Choroid plexus epithelial cell (primary cell): Measurements from ENCODE around the gene CAPSL.

ENCODE experiments used
- DNase-seq: peaks from one replicate; pipeline ENCODE4 v3.0.0-alpha.2; 2010; ENCODE audit warnings: low read depth
- H3K4me3 ChIP-seq: 2 replicates; pipeline ENCODE4 v1.5.1; 2011; ENCODE audit warnings: low read depth, mild to moderate bottlenecking, control low read depth, low read length, moderate library complexity
- CTCF ChIP-seq: conservative IDR thresholded peaks from 2 replicates; pipeline ENCODE4 v1.5.1; 2011; ENCODE audit warnings: low read depth, mild to moderate bottlenecking, control low read depth, inconsistent platforms, low read length, moderate library complexity

Gene CAPSL

DNA sequence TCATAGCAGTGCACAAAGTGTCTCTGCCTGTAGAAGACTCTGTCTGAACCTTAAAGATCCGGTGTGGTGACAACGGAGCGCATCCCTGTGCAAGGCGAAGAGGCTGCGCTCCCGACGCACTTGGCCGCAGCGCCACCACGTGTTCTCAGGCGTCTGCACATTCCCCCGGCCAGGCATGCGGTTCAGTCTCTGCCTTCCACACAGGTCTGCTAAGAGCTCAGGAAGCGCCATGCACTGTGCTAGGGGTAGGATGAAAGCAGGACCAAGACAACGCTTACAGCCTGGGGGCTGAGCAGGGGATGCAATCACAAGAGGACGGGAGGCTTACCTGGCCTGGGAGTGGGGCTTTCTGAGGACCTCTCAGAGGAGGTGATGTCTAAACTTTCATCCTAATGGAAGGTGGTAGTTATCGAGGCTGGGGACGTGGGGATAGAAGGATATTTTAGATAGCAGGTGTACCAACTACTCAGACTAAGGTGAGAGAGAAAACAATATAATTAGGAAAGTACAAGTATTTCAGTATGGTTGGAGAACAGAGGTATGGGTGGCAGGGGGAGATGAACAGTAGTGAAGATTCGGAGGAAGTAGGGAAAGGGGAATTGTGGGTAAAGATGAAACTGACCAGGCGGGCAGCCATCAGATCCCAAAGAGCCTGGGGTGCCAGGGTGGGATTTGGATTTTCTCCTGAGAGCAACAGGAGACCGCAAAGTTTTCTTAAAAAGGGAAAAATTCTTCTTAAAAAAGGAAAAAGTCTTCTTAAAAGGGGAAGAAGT, 13.3 kb downstream of the CAPSL start:
- peak; percentile 80 for TF ChIP-seq CTCF
- peak overlapping the region; percentile 11 for H3K4me3 ChIP-seq
- peak; percentile 81 for DNase-seq

DNA sequence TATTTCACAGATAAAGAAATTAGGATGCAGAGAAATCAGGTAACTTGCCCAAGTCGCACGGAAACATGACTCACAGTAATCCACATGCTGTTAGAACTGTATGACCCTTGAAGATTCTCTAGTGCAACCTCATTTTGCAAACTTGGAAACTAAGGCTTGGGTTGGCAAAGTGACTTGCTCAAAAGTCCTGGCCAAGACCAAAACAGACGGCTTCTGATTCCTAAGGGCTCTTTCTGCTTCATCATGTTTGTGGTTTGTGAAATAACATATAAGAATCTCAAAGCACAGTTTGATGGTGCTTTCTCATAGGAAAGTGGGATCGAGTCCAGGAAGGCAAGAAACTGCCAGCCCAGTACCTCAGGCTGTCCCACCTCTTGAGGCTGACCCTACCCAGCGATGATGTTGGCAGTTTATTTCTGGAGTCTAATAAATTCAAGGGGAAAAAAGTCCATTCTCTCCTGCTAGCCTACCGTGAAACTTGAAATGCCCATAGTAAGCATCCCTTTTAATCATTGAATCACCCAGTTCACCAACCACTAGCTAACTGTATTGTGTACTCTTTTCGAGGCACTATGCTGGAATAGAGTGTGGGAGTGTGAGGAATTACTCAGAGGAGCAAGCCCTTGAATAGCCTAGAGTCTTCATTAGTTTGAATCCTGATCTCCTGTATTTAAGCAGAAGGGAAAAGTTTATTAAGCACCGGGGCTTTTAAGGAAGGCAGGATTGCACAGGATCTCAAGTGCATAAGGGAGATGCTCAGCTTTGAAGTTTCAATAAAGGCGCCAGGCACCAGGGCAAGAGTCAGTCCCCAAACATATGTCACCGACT, 14.1 kb downstream of the CAPSL start:
- DNase-seq, result peak; percentile 78
- TF ChIP-seq CTCF, result no peak
- peak overlapping the region; percentile 11 for H3K4me3 ChIP-seq

DNA sequence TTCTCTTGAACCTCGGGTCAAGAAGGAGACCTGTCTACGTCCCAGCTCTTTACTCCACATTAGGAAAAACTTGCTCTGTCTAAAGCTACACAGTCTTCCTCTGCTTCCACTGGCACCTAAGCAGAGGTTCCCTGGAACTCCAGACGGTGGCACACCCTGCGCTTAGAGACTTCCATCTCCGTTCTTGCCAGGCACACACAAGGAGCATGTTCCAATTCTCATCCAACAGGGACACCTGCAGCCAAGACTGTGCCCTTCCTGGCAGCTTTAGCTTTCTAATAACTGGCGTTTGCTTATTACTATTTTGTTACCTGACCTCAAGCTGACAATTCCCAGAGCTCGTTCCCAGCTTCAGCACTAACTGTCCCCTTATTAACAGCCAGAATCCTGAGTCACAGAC, 16.0 kb downstream of the CAPSL start:
- no peak for TF ChIP-seq CTCF
- no peak for DNase-seq
- H3K4me3 ChIP-seq, result no peak overlapping the region

DNA sequence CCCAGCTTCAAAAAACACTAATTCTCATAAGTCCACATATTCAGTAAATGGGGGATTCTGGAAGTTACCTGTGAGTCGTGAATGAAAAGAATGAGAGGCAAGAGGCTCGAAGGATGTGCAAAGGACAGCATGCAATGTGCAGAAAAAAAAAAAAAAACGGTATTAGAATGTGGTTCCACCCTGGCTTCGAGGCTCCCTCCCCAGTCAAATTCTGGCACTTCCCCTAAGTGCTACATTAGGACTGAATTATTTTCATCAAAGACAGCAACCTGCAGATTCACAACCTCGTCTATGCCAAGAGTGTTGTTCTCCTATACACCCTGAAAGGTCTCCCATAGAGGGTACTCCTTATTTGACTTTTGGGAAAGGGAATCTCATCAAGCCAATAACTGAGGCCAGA, 16.5 kb downstream of the CAPSL start:
- TF ChIP-seq CTCF, result no peak
- H3K4me3 ChIP-seq, result no peak overlapping the region
- no peak for DNase-seq

- peak; percentile 42 for TF ChIP-seq CTCF
- H3K4me3 ChIP-seq, result no peak overlapping the region
Observed at GRCh38 chr5:35920890-35921289, 17.5 kb downstream of the CAPSL start.

GRCh38 chr5:35919191-35919590, 19.2 kb downstream of the CAPSL start:
- TF ChIP-seq CTCF, result no peak

More at GRCh38 chr5:35920890-35921289, 17.5 kb downstream of the CAPSL start:
- DNase-seq, result peak; percentile 18

More at GRCh38 chr5:35919191-35919590, 19.2 kb downstream of the CAPSL start:
- no peak overlapping the region for H3K4me3 ChIP-seq
- DNase-seq, result peak; percentile 95
